Neutrophil (primary cell): ENCODE results near the gene SOBP.

ENCODE experiments used
- H3K27ac ChIP-seq: fragments of 200-600 bp; sonication (generic); 2 replicates; pipeline ENCODE4 v1.5.1; 2016; ENCODE audit warnings: mild to moderate bottlenecking, moderate library complexity
- H3K27me3 ChIP-seq: fragments of 200-600 bp; sonication (generic); 2 replicates; pipeline ENCODE4 v1.6.0; 2016; ENCODE audit warnings: mild to moderate bottlenecking
- H3K36me3 ChIP-seq: fragments of 200-600 bp; sonication (generic); 2 replicates; pipeline ENCODE4 v1.5.1; 2017
- H3K4me1 ChIP-seq, 2 experiments: fragments of 200-600 bp in 1 of 2; sonication (generic) in 1 of 2; 1 replicate in 1 of 2; 2 replicates in 1 of 2; pipeline versions ENCODE4 v1.5.1 to v1.6.1; 2013 to 2016; ENCODE audit warnings: low read depth in 1 of 2, low read length in 1 of 2, mild to moderate bottlenecking in 1 of 2, moderate library complexity in 1 of 2; ENCODE audit not compliant: control insufficient read depth in 1 of 2, insufficient read depth in 1 of 2
- H3K4me3 ChIP-seq, 2 experiments: fragments of 200-600 bp in 1 of 2; sonication (generic) in 1 of 2; 1 replicate in 1 of 2; 2 replicates in 1 of 2; pipeline ENCODE4 v1.5.1; 2013 to 2016; ENCODE audit warnings: low read depth in 1 of 2, low read length in 1 of 2, mild to moderate bottlenecking in 1 of 2, moderate library complexity in 1 of 2
- H3K9me3 ChIP-seq: fragments of 200-600 bp; sonication (generic); 2 replicates; pipeline ENCODE4 v1.5.1; 2016
- TF ChIP-seq, protein P1 (sequence below): fragments of 200-600 bp; sonication (generic); IDR thresholded peaks from 2 replicates; pipeline ENCODE4 v1.5.1; 2016; ENCODE audit warnings: antibody characterized with exemption

SOBP gene

DNA sequence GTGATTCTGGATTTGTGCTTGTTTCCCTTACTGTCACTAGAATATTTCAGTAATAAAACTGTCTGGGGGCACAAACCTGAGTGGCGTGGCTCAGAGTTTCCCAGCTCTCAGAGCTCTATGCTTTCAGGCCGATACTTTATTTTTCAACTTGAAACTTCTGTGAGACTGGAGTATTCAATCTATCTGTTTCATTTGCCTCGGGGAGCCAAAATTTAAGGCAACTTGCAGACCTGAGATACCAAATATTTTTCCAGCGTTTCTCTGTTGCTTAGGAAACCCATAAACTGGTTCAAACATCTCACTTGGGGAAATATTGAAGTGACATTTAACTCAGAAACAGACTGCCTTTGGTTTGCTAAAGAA lies 74.7 kb downstream of the SOBP start:
- no peak overlapping the region for H3K4me3 ChIP-seq
- H3K27ac ChIP-seq, result no peak overlapping the region
- peaks cover 92% of the 10 kb centered on the region for H3K27me3 ChIP-seq
- no peaks in the 10 kb centered on the region for H3K36me3 ChIP-seq
- no peaks in the 10 kb centered on the region for H3K9me3 ChIP-seq
- TF ChIP-seq, protein P1, sequence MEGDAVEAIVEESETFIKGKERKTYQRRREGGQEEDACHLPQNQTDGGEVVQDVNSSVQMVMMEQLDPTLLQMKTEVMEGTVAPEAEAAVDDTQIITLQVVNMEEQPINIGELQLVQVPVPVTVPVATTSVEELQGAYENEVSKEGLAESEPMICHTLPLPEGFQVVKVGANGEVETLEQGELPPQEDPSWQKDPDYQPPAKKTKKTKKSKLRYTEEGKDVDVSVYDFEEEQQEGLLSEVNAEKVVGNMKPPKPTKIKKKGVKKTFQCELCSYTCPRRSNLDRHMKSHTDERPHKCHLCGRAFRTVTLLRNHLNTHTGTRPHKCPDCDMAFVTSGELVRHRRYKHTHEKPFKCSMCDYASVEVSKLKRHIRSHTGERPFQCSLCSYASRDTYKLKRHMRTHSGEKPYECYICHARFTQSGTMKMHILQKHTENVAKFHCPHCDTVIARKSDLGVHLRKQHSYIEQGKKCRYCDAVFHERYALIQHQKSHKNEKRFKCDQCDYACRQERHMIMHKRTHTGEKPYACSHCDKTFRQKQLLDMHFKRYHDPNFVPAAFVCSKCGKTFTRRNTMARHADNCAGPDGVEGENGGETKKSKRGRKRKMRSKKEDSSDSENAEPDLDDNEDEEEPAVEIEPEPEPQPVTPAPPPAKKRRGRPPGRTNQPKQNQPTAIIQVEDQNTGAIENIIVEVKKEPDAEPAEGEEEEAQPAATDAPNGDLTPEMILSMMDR, result no peak
- H3K4me1 ChIP-seq, result no peaks in the 10 kb centered on the region

DNA sequence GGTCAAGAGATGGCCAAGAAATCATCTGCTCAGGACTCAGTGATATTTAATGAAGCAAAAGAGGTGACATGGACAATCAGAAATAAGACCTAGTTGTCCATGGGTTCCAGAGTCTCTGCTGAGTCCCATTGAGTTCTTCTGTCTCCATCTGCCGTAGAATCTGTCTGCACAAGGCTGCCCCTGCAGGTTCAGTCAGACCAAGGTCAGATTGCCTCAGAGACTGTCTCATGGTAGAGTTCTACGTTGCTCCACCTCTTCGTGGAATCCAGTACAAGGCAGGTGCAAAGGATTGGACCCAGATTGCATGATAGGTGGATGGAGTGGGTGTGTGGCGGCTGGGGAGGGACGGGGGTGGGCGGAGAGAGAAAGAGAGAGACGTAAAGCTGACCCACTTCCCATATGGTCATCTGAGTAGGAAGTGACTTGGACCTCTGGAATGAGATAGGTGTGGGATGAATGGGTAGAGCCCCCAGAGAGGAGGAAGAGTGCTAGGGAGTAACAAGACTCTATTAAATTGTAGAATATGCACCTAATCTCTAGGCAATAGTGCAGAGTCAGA lies 75.3 kb downstream of the SOBP start:
- no peaks in the 10 kb centered on the region for H3K9me3 ChIP-seq
- H3K27me3 ChIP-seq, result peaks cover 91% of the 10 kb centered on the region
- H3K27ac ChIP-seq, result no peak overlapping the region
- H3K36me3 ChIP-seq, result no peaks in the 10 kb centered on the region
- H3K4me3 ChIP-seq, result no peak overlapping the region
- TF ChIP-seq, protein P1, result no peak
- no peaks in the 10 kb centered on the region for H3K4me1 ChIP-seq

DNA sequence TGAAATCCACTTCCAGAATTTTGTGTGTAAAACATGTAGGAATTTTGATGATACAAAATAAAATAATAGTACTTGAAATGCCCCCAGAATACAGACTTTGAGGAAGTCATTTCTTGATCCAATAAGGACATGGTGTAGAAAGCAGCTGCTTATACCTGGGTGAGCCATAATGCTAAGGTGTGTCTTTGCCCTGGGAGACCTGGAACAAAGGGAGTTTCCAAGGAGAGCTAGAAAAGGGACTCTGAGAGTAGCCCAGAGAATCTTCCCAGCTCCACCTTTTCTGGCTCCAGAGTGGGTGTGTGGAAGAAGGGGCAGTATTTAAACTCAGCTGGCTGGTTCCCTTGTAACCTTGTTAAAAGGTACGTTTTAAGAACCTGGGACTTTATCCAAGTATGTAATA lies 77.7 kb downstream of the SOBP start:
- Histone ChIP-seq H3K9me3 (no peaks in the 10 kb centered on the region), H3K4me3 (no peak overlapping the region), H3K36me3 (no peaks in the 10 kb centered on the region), H3K4me1 (no peaks in the 10 kb centered on the region), H3K27ac (no peak overlapping the region), H3K27me3 (peaks cover 93% of the 10 kb centered on the region)
- TF ChIP-seq, protein P1, result no peak

DNA sequence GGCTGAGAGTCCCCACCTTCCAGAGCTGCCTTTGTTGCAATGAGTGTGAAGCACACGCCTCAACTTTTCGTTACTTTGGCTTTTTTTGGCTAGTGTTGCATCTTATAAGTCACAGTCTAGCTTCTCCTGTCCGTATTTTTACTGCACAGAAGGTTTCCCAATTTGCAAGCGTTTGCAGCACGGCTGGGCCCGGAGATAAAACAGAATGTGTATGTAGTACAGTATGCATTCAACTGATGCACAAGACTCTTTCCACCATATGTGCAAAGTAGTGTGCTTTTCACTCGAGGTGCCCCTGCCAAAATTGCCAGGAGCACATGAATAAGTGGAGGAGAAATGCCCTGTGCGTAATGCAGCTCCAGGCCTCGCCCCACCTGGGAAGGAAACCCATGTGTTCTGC lies 79.6 kb downstream of the SOBP start:
- H3K27me3 ChIP-seq, result peaks cover 80% of the 10 kb centered on the region
- no peaks in the 10 kb centered on the region for H3K4me1 ChIP-seq
- H3K9me3 ChIP-seq, result no peaks in the 10 kb centered on the region
- TF ChIP-seq, protein P1, result no peak
- H3K4me3 ChIP-seq, result no peak overlapping the region
- H3K36me3 ChIP-seq, result no peaks in the 10 kb centered on the region
- H3K27ac ChIP-seq, result no peak overlapping the region

DNA sequence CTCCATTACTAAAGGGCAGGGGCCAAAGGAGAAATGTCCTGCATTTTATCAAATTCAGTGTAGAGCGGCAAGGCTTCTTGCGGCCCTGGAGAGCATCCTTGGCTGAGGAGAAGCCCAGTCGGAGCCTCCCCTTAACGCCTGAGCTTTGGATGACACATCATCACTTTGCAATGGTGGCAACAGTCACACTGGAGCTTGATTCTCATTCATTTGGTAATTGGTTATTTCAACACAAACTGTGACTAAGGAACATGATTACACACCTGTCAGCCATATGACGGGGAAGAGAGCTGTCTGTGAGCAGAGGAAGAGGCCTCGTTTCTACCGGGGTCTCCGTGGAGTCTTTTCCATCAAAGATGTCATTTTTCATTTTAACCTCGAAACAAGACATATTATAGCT lies 81.4 kb downstream of the SOBP start:
- Histone ChIP-seq H3K27ac (no peak overlapping the region), H3K27me3 (peaks cover 74% of the 10 kb centered on the region), H3K9me3 (no peaks in the 10 kb centered on the region), H3K36me3 (no peaks in the 10 kb centered on the region), H3K4me3 (no peak overlapping the region), H3K4me1 (no peaks in the 10 kb centered on the region)
- TF ChIP-seq, protein P1, result no peak

DNA sequence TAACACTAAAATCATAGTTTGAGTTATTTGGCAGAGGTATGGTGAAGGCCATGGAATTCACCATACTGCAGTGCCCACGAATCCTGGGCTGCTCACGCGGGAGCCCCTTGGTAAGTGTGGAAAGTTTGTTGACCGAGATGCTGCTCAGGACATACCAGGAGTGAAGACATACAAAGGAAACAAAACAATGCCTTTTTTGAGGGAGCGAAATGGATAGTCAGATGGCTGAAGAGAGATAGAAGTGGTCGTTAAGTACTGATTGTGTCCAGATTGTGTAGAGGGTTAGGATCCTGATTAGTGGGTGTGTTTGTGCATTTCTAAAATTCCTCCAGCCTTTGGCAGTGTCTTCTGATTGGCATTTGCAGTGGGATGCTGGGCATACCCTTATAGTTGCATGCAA lies 83.0 kb downstream of the SOBP start:
- Histone ChIP-seq H3K36me3 (no peaks in the 10 kb centered on the region), H3K9me3 (no peaks in the 10 kb centered on the region), H3K4me3 (no peak overlapping the region), H3K27ac (no peak overlapping the region), H3K27me3 (peaks cover 61% of the 10 kb centered on the region), H3K4me1 (no peaks in the 10 kb centered on the region)
- TF ChIP-seq, protein P1, result no peak
